H7 (cell line): ENCODE data around the gene PER1. TPM values are rescaled to one million over a fixed set of nuclear protein-coding genes. Genes with fewer than 3 reads are reported as not detected.

ENCODE experiments used
- DNase-seq: peaks from one replicate; pipeline ENCODE4 v3.0.0; 2012
- H3K27me3 ChIP-seq: 2 replicates; pipeline ENCODE4 v1.6.0; 2011; ENCODE audit warnings: mild to moderate bottlenecking, low read length; ENCODE audit not compliant: control insufficient read depth, insufficient read depth
- H3K36me3 ChIP-seq: replicated peaks from 2 replicates; pipeline ENCODE4 v1.5.1; 2011; ENCODE audit warnings: low read length; ENCODE audit not compliant: control insufficient read depth, insufficient read depth
- H3K4me3 ChIP-seq: 2 replicates; pipeline ENCODE4 v1.5.1; 2011; ENCODE audit warnings: low read depth, mild to moderate bottlenecking, control low read depth, low read length, moderate library complexity; ENCODE audit not compliant: insufficient read depth
- total RNA-seq: library from RNA; depleted of rRNA; stranded (reverse); fragments of >200 nt; shearing (Covaris generic); gene quantifications from 2 replicates; pipeline ENCODE4 v1.2.3, GENCODE V29; 2014

Gene PER1
- total RNA-seq, 1 experiment from 2014 or later, result 19.2 TPM

DNA sequence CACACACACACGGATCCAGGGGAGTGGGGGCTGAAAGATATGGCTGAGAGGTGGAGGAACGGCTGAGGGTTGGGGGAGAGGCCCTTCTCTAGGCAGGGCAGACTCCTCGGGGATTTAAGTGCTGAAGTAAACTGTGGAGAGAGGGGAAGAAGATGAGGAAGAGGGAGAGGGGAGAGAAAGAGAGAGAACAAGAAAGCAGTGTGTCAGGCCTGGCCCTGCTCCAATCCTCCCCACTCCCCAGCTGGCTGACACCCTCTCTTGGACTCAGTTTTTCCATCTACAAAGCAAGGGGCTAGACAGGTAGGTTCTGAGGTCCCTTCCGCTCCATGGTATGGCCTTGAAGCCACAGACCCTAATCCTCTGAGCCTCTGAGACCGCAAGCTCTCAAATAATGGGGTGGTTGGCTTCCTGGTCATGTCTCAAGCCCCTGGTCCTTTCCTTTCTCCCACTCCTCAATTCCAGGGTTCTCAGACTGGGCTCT is 8.6 kb upstream of the PER1 start:
- Histone ChIP-seq H3K36me3 (peaks cover 10% of the 10 kb centered on the region), H3K27me3 (no peaks in the 10 kb centered on the region), H3K4me3 (no peak overlapping the region)
- DNase-seq, result no peak

DNA sequence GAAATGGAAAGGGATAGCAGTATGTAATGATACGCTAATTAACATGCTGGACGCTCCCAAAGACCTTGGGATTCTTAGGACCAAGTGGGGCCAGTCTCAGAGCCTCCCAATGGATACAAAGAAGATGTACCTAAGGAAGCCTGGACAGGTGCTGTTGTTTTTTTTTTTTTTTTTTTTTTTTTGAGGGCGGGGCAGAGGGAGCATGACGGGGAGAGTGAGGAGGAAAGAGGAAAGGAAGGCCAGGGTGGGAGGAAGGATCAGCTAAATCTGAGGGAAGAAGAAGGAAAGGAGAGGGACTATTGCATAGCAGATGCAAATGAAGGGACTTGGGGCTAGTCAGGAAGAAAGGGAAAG is 8.0 kb upstream of the PER1 start:
- H3K27me3 ChIP-seq, result no peaks in the 10 kb centered on the region
- H3K36me3 ChIP-seq, result peaks cover 10% of the 10 kb centered on the region
- peak; percentile 21 for DNase-seq
- H3K4me3 ChIP-seq, result no peak overlapping the region

DNA sequence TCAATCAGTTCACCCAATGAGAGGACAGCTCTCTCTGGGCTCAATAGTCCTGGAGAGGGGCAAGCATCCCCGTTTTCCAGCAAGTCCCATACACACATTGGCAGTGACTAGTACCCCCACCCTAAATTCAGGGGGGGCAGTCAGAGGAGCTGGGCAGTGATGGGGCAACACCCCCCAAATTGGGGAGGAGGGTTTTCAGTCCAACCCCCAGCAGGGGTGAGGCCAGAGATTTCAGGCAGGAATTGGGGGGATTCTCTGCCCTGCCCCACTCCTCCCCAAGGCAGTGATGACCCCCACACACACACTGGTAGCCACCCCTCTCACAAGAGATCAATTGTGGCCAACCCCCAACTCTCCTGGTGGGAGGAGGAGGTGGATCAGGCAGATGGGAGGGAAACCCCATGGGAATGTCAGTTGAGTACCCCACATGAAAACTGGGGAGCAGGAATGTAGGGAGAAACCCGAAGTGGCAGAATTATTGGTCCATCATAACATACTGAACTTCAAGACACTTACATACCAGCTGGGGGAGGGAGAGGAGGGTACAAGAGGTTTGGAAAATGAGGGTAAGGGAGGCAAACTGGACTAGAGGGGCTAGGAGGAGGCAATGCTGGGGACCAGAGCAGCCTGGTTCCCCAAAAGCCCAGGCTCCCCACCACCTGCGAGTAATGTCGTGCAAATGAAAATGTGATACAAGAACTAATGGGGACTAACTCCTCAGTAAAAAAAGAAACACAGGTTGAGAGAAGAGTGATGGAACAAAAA is 7.4 kb upstream of the PER1 start:
- Histone ChIP-seq H3K36me3 (peaks cover 10% of the 10 kb centered on the region), H3K27me3 (no peaks in the 10 kb centered on the region), H3K4me3 (no peak overlapping the region)
- peak; percentile 11 for DNase-seq

DNA sequence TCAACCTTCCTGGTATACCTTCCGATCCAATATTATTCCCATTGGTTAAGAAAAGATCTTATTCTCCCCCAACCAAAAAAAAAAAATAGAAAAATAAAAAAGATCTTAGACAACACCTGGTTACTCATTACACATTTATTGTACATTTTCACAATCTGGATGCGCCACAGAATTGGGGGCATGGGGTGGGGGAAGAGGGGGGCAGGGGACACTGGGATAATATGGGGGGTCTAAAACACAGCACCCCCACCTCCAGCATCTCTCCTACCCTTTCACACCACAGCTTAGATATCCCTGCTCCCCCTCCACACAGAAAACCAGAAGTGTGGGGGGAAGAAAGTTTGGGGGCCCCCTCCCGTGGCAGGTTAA is 6.8 kb upstream of the PER1 start:
- H3K36me3 ChIP-seq, result peaks cover 10% of the 10 kb centered on the region
- DNase-seq, result peak; percentile 33
- H3K4me3 ChIP-seq, result no peak overlapping the region
- no peaks in the 10 kb centered on the region for H3K27me3 ChIP-seq

DNA sequence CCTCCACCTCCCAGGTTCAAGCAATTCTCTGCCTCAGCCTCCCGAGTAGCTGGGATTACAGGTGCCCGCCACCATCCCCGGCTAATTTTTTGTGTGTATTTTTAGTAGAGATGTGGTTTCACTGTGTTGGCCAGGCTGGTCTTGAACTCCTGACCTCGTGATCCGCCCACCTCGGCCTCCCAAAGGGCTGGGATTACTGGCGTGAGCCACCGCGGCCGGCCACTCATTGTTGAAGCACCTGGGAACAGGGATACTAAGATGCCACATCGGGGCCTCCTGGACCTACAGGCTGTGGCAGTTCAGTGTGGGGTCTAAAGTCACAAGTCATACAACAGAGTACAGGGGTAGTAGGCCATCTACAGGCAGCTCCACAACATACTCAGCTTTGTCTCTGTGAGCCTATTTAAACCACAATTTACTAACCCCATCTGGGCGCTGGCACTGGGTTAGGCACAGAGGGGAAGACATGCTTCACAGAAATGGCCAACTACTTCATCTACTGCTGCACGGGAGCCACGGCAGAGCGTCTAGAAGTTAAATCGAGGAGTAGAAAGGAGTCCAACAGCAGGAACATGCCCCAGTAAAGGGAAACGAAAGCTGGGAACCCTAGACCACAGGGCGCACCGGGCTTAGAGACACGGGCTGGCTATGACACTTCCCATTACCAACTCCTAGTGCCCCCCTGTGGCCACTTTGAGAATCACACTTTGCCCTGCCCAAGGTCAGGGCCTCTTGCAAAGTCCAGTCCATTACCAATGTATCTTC is 6.2 kb upstream of the PER1 start:
- Histone ChIP-seq H3K27me3 (no peaks in the 10 kb centered on the region), H3K36me3 (peaks cover 10% of the 10 kb centered on the region), H3K4me3 (no peak overlapping the region)
- DNase-seq, result peak; percentile 92

DNA sequence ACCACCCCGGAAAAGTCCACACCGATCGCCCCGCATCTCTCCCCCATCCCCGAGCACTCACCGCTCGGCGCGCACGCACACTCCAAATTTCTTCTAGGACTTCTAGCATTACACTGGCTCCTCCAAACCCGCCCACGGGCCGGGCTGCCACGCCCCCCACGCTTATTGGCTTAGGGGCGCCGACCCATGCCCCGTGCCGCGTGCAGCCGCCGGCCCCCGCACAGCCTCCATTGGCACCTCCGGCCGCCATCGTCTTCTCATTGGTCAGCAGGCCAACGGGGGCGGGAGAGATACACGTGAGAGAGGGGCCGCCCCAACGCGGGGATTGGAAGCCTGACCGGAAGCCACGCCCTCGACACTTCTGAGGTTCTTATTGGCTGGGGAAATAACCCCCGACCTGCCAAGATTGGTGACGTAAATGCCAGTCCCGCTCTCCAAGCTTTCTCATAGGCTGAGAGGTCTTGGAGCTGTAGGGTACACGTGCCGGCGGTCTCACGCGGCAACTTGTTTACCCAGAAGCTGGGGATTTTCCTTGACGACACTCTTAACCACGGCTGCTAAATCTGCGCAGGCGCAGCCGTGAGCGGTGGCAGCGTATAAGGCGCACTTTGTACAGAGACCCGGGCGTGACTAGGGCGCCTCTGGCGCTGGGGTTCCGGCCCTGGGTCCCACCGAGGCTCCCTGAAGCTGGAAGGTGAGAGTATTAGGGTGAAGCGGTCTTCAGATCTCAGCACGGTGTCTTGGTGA is 4.2 kb upstream of the PER1 start:
- DNase-seq, result peak; percentile 99
- H3K36me3 ChIP-seq, result peaks cover 10% of the 10 kb centered on the region
- peak overlapping the region; percentile 68 for H3K4me3 ChIP-seq

DNA sequence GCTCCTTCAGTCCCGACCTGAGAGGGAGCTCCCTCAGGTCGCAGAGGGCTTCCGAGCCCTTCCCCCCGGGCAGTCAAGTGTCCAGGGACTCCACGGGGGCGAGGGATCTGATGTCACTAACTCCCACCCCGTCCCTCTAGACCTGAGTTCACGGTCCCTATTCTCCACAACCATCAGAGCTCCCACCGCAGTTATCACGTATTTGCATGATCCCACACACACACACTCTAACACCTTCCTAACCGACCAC is 3.7 kb upstream of the PER1 start:
- H3K4me3 ChIP-seq, result peak overlapping the region; percentile 64
- DNase-seq, result no peak
- no peaks in the 10 kb centered on the region for H3K27me3 ChIP-seq
- H3K36me3 ChIP-seq, result peaks cover 6% of the 10 kb centered on the region

More for the DNA sequence above, 4.2 kb upstream of the PER1 start:
- no peaks in the 10 kb centered on the region for H3K27me3 ChIP-seq

DNA sequence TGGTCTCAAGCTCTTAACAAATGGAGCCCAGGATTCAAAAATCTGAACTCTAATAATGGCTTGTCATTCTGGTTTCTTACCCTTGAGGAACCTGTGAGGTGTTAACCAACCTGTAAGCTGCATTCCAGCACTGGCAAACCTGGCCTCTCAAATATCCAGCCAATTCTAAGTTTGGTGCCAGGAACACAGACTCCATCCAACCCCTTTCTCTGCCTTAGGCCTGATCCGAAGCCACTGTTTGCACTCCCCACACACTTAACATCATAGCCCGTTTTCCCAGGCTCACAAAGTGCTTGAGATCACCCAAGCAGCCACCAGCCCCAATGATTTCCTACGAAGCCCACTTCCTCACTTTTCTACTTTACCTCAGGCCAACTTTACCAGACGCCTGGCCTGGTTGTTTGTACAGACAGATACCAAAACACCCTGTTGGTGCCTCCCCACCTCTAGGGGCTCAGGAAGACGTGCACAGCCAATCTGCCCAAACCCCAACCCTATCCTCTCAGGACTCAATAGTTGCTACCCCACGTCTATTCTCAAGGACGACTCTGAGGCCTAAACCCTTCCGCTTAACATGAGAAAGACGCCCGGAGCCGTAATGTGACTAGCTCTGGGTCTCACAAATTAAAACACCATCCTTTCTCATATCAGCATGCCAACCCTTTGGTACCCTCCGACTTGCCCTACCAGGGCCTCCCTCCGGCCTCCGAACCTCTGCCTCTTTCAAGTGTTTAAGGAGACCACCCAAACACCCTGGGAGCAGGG is 3.2 kb upstream of the PER1 start:
- Histone ChIP-seq H3K36me3 (peaks cover 4% of the 10 kb centered on the region), H3K27me3 (no peaks in the 10 kb centered on the region)
- no peak for DNase-seq

DNA sequence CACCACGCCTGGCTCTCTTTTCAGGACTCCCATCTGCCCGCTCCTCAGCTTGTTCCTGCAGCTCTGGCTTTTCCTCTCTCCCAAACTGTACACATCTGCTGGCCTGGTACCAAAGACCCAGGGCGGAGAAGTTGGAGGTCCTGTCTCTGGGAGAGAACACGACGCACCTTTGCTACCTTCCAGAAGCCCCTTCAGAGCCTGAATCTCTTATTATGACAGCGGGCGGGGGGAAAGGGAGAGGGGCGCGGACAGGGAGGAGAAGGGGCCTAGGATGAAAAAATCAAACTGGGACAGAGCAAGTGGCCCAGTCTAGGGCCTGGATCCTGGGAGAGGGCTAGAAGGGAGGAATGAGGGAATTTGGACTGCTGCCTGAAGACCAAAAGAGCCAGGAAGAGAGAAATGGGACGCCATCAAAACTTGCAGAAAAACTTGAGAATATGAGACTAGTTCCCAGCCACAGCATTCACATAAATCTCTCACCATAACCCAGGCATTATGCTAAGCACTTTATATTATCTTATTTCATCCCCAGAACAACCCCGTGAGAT is 2.5 kb upstream of the PER1 start:
- DNase-seq, result no peak
- no peaks in the 10 kb centered on the region for H3K27me3 ChIP-seq
- peaks cover 4% of the 10 kb centered on the region for H3K36me3 ChIP-seq
- peak overlapping the region; percentile 37 for H3K4me3 ChIP-seq

More for the DNA sequence above, 3.2 kb upstream of the PER1 start:
- H3K4me3 ChIP-seq, result peak overlapping the region; percentile 64

DNA sequence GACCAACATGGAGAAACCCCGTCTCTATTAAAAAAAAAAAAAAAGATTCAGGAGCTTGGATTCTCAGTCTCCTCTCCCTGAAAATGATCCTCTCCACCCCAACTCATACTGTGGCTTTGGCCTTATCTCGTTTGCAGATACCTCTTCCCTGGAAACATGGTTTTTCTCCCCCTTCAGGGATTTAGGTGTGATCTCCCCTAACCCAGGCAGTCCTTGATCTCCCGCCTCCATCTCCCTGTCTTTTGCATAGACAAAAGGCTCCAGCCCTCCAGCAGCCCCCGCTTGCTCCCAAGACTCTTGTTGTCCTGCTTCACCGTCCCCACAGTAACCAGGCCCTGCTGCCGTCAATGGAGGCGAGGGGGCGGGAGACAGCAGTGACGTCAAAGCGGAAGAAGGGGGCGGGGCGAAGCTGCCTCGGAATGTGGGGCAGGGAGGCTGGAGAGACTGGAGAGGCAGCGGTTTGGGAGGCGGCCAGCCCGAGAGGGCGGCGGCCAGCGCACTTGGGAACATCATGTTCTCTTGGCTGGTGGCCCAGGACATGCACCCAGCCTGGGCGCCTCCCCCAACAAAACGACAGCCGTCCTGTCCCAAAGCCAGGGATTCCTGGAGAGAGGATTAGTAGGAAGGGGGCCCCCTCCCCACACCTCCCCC is 1.9 kb upstream of the PER1 start:
- peak; percentile 94 for DNase-seq
- Histone ChIP-seq H3K27me3 (no peaks in the 10 kb centered on the region), H3K4me3 (peak overlapping the region; percentile 37), H3K36me3 (peaks cover 8% of the 10 kb centered on the region)

DNA sequence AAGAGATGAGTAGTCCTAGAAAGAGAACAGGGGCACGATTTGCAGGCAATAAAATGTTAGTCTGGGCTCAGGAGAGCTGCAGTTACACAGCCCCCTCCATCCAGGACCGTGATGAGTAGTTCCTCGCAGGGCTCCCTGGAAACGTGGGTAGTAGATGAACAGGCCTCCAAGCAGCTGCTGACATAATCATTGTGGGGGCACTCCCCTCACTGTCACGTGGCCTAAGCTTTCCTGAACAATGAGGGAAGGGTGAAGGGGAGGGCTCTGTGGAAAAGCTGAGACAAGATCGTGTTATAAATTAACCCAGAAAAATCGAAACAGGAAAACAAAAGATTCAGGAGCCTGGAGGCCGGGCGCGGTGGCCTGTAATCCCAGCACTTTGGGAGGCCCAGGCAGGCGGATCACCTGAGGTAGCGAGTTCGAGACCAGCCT is 1.3 kb upstream of the PER1 start:
- Histone ChIP-seq H3K36me3 (peaks cover 8% of the 10 kb centered on the region), H3K4me3 (no peak overlapping the region), H3K27me3 (no peaks in the 10 kb centered on the region)
- peak; percentile 47 for DNase-seq

DNA sequence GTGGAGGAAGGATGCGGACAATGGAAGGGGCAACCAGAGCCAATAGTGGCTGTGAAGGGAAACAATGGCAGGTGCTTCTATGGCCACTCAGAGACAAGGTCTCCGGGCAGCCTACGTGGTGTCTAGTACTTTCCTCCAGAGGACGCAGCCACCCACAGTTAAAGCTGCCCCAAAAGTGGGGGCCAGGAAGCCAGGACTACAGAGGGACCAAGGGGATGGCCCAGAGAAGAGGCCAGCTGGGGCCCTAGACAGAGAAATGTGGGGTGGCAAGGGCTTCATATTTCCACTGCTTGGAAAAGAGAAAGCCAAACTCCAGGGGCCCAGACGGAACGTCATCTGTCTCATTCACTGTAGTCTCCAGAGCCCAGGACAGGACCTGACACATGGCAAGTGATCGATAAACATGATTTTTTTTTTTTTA is 837 bp upstream of the PER1 start:
- H3K4me3 ChIP-seq, result no peak overlapping the region
- peak; percentile 22 for DNase-seq
- H3K27me3 ChIP-seq, result no peaks in the 10 kb centered on the region
- H3K36me3 ChIP-seq, result peaks cover 10% of the 10 kb centered on the region

DNA sequence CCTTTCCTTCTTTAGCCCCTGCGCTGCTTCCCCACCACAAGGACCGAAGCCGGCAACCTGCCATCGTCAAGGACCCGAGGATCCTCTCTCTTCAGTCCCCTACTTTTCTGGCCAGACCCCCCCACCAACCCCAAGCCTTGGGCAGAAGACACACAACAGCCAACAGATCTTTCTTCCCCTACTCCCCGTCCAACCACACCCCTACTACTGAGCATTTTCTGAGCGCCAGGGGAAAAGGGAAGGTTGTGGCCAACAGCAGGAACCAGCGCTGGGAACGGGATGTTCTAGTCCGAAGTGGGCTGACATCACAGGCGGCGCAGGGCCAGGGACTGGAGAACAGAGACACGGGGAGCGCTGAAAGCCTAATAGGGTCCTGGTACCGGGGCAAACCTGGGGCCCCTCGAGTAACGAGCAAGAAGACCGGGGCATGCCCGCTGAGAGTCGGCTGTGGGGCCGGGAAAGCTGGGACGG is 528 bp downstream of the PER1 start:
- Histone ChIP-seq H3K36me3 (peaks cover 13% of the 10 kb centered on the region), H3K27me3 (no peaks in the 10 kb centered on the region), H3K4me3 (peak overlapping the region; percentile 89)
- no peak for DNase-seq
